Gastroesophageal sphincter (tissue), 4 donors: ENCODE data around the gene CACNA1D. TPM values are rescaled to one million over a fixed set of nuclear protein-coding genes. Genes with fewer than 3 reads are reported as not detected.

ENCODE experiments used
- ATAC-seq: fragments of 150-250 bp; one replicate; pipeline ENCODE4 v1.9.1; 2016; ENCODE audit warnings: mild to moderate bottlenecking, moderate library complexity
- H3K27ac ChIP-seq, 4 donors: fragments of 200-600 bp; sonication (generic) in 3 of 4; 1 replicate in 3 of 4; 2 replicates in 1 of 4; pipeline ENCODE4 v1.5.1; 2016 to 2019
- H3K27me3 ChIP-seq: fragments of 200-600 bp; sonication (generic); one replicate; pipeline ENCODE4 v1.5.1; 2019
- H3K36me3 ChIP-seq, 2 donors: fragments of 200-600 bp; sonication (generic); one replicate each; pipeline ENCODE4 v1.5.1; 2019; ENCODE audit warnings: control low read depth in 1 of 2
- H3K4me1 ChIP-seq, 3 donors: fragments of 200-600 bp; sonication (generic); 1 replicate in 2 of 3; 2 replicates in 1 of 3; pipeline ENCODE4 v1.5.1; 2016 to 2019; ENCODE audit warnings: control low read depth in 2 of 3
- H3K4me3 ChIP-seq, 2 donors: fragments of 200-600 bp; sonication (generic); one replicate each; pipeline ENCODE4 v1.5.1; 2019; ENCODE audit warnings: mild to moderate bottlenecking in 1 of 2, moderate library complexity in 1 of 2
- H3K9me3 ChIP-seq, 3 donors: fragments of 200-600 bp; sonication (generic); one replicate each; pipeline ENCODE4 v1.5.1; 2017 to 2019; ENCODE audit warnings: control low read depth in 2 of 3
- CTCF ChIP-seq, 4 experiments: fragments of 200-600 bp in 2 of 4; fragments of 450-650 bp in 2 of 4; sonication (generic) in 1 of 4; IDR thresholded peaks; one replicate each; pipeline ENCODE4 v1.5.1; 2017 to 2019; ENCODE audit warnings: antibody characterized with exemption in 4 of 4, mild to moderate bottlenecking in 2 of 4, moderate library complexity in 2 of 4
- EP300 ChIP-seq: sonication (generic); formaldehyde crosslinking; IDR thresholded peaks from one replicate; pipeline ENCODE4 v1.6.1; 2017; ENCODE audit warnings: antibody characterized with exemption, mild to moderate bottlenecking
- POLR2A ChIP-seq, 2 donors: fragments of 450-650 bp; IDR thresholded peaks; one replicate each; pipeline ENCODE4 v1.6.1; 2017; ENCODE audit warnings: antibody characterized with exemption in 2 of 2, mild to moderate bottlenecking in 2 of 2, moderate library complexity in 1 of 2
- POLR2AphosphoS5 ChIP-seq: sonication (generic); formaldehyde crosslinking; IDR thresholded peaks from one replicate; pipeline ENCODE4 v1.6.1; 2017; ENCODE audit warnings: antibody characterized with exemption
- WGBS, 2 donors: methylation state at CpG; one replicate each; pipeline ENCODE4 v1.1.5; 2018; ENCODE audit warnings: low coverage in 1 of 2; 5-methylcytosine and 5-hydroxymethylcytosine counted together
- total RNA-seq, 4 donors: library from RNA; depleted of rRNA; stranded (reverse); fragments of >200 nt; gene quantifications; one replicate each; pipeline ENCODE4 v1.1.0, GENCODE V29; 2016

CACNA1D gene
- total RNA-seq, 4 donors from 2014 or later = 0.52 to 5.7 (median 3.6) TPM

GRCh38 chr3:53836084-53836872 lies 341.9 kb downstream of the CACNA1D start:
- 97 to 100% methylated on average over 1 to 3 of the region's 9 CpGs for WGBS, 2 donors
- Histone ChIP-seq H3K27ac (no peak overlapping the region), H3K4me3 (no peak overlapping the region), H3K36me3 (no peaks in the 10 kb centered on the region), H3K4me1 (no peaks in the 10 kb centered on the region), H3K27me3 (no peaks in the 10 kb centered on the region), H3K9me3 (no peaks in the 10 kb centered on the region)
- no peak for ATAC-seq
- TF ChIP-seq POLR2AphosphoS5 = no peak
- TF ChIP-seq POLR2A (IDR thresholded peaks at IDR 0.05) = no peak
- no peak for TF ChIP-seq CTCF (IDR thresholded peaks at IDR 0.05)
- no peak for TF ChIP-seq EP300

- TF ChIP-seq POLR2A (IDR thresholded peaks at IDR 0.05) (no peak), EP300 (no peak), POLR2AphosphoS5 (no peak), CTCF (IDR thresholded peaks at IDR 0.05) (no peak)
- ATAC-seq = no peak
- Histone ChIP-seq H3K9me3 (no peaks in the 10 kb centered on the region), H3K4me1 (no peaks in the 10 kb centered on the region), H3K27me3 (no peaks in the 10 kb centered on the region), H3K27ac (no peak overlapping the region), H3K4me3 (no peak overlapping the region), H3K36me3 (no peaks in the 10 kb centered on the region)
- WGBS, 2 donors = 73 to 77% methylated on average over 2 to 3 of the region's 10 CpGs
These were observed 342.9 kb downstream of the CACNA1D start for GRCh38 chr3:53837331-53837730.

GRCh38 chr3:53841296-53841695 lies 346.9 kb downstream of the CACNA1D start:
- H3K27me3 ChIP-seq = peaks cover 5% of the 10 kb centered on the region
- no peak for ATAC-seq
- peaks cover 0 to 13% (median 0%) of the 10 kb centered on the region in 3 donors for H3K4me1 ChIP-seq
- no peak overlapping the region for H3K4me3 ChIP-seq
- TF ChIP-seq EP300 (no peak), POLR2A (IDR thresholded peaks at IDR 0.05) (no peak), CTCF (IDR thresholded peaks at IDR 0.05) (no peak), POLR2AphosphoS5 (no peak)
- no peaks in the 10 kb centered on the region for H3K36me3 ChIP-seq
- H3K9me3 ChIP-seq = no peaks in the 10 kb centered on the region
- 89 to 94% methylated on average over 2 to 5 of the region's 5 CpGs for WGBS, 2 donors
- H3K27ac ChIP-seq = no peak overlapping the region

- Histone ChIP-seq H3K4me3 (no peak overlapping the region), H3K36me3 (no peaks in the 10 kb centered on the region), H3K9me3 (no peaks in the 10 kb centered on the region), H3K4me1 (peaks cover 0 to 22% (median 4%) of the 10 kb centered on the region in 3 donors), H3K27me3 (peaks cover 18% of the 10 kb centered on the region), H3K27ac (no peak overlapping the region)
- TF ChIP-seq POLR2AphosphoS5 (no peak), CTCF (IDR thresholded peaks at IDR 0.05) (no peak), POLR2A (IDR thresholded peaks at IDR 0.05) (no peak), EP300 (no peak)
- ATAC-seq = no peak
- WGBS, 2 donors = 38 to 57% methylated on average over 5 to 6 of the region's 12 CpGs
These were observed 348.2 kb downstream of the CACNA1D start for GRCh38 chr3:53842436-53843194.
